NCI-H2107 treated with DMSO at 0.1 percent for 48 hours (cell line): ENCODE measurements around the gene GPBP1.
"Not testable (repeated sequence)": the region's sequence is repeated elsewhere in the genome, so short reads cannot be mapped to it uniquely, and the experiment has no call there.

Experiments used
- DNase-seq: peaks from one replicate; lab custom pipeline; 2025; ENCODE audit not compliant: unreplicated experiment; lab: John Stamatoyannopoulos, UW

GPBP1 gene

GRCh38 chr5:57276353-57276752 lies 102.5 kb downstream of the GPBP1 start:
- DNase-seq, result no peak

GRCh38 chr5:57277085-57277484 lies 103.2 kb downstream of the GPBP1 start:
- no peak for DNase-seq

GRCh38 chr5:57280853-57281252 lies 107.0 kb downstream of the GPBP1 start:
- no peak for DNase-seq

- DNase-seq, result not testable (repeated sequence)
Observed at GRCh38 chr5:57285084-57285483, 111.2 kb downstream of the GPBP1 start.

- no peak for DNase-seq
Observed at GRCh38 chr5:57291894-57292293, 118.0 kb downstream of the GPBP1 start.

GRCh38 chr5:57292336-57292735 lies 118.5 kb downstream of the GPBP1 start:
- no peak for DNase-seq

- DNase-seq, result peak; percentile 19
Observed at GRCh38 chr5:57298295-57298984, 124.6 kb downstream of the GPBP1 start.

- peak; percentile 60 for DNase-seq
Observed at GRCh38 chr5:57298985-57299491, 125.2 kb downstream of the GPBP1 start.

GRCh38 chr5:57299986-57300385 lies 126.1 kb downstream of the GPBP1 start:
- no peak for DNase-seq

GRCh38 chr5:57302164-57302563 lies 128.3 kb downstream of the GPBP1 start:
- DNase-seq, result no peak

- DNase-seq, result no peak
Observed at GRCh38 chr5:57302643-57303042, 128.8 kb downstream of the GPBP1 start.

GRCh38 chr5:57303985-57304384 lies 130.1 kb downstream of the GPBP1 start:
- no peak for DNase-seq

- no peak for DNase-seq
Observed at GRCh38 chr5:57304931-57305330, 131.1 kb downstream of the GPBP1 start.

GRCh38 chr5:57306359-57306758 lies 132.5 kb downstream of the GPBP1 start:
- DNase-seq, result no peak

GRCh38 chr5:57307516-57307915 lies 133.7 kb downstream of the GPBP1 start:
- no peak for DNase-seq

GRCh38 chr5:57309022-57309421 lies 135.2 kb downstream of the GPBP1 start:
- not testable (repeated sequence) for DNase-seq

- DNase-seq, result no peak
Observed at GRCh38 chr5:57311251-57311650, 137.4 kb downstream of the GPBP1 start.

- DNase-seq, result no peak
Observed at GRCh38 chr5:57311921-57312735, 138.3 kb downstream of the GPBP1 start.

- no peak for DNase-seq
Observed at GRCh38 chr5:57313716-57314115, 139.9 kb downstream of the GPBP1 start.
